Type B pancreatic cell (in vitro differentiated cells): ENCODE measurements around the gene ATCAY. TPM values are rescaled to one million over a fixed set of nuclear protein-coding genes. Genes with fewer than 3 reads are reported as not detected.

ENCODE experiments used
- DNase-seq: peaks from one replicate; pipeline ENCODE4 v3.0.0; 2021; ENCODE audit warnings: mixed read lengths; ENCODE audit not compliant: unreplicated experiment; ENCODE audit errors: extremely low spot score
- H3K27ac Mint-ChIP-seq: 2 replicates; pipeline ENCODE4 v1.8.0; 2021; ENCODE audit warnings: mild to moderate bottlenecking, mixed read lengths
- H3K27me3 Mint-ChIP-seq: 2 replicates; pipeline ENCODE4 v1.8.0; 2021; ENCODE audit warnings: mixed read lengths
- H3K36me3 Mint-ChIP-seq: 2 replicates; pipeline ENCODE4 v1.8.0; 2021; ENCODE audit warnings: mixed read lengths
- H3K4me1 Mint-ChIP-seq: one replicate; pipeline ENCODE4 v1.8.0; 2021; ENCODE audit warnings: mixed read lengths; ENCODE audit not compliant: unreplicated experiment
- H3K4me3 Mint-ChIP-seq: 2 replicates; pipeline ENCODE4 v1.8.0; 2021; ENCODE audit warnings: mild to moderate bottlenecking, mixed read lengths
- H3K9me3 Mint-ChIP-seq: 2 replicates; pipeline ENCODE4 v1.8.0; 2021; ENCODE audit warnings: mixed read lengths
- CTCF ChIP-seq: fragments of 200-600 bp; sonication (generic); conservative IDR thresholded peaks from 2 replicates; pipeline ENCODE4 v1.5.0; 2021; ENCODE audit warnings: antibody characterized with exemption, mild to moderate bottlenecking
- total RNA-seq: library from RNA; stranded (reverse); gene quantifications from 2 replicates; pipeline ENCODE4 v1.2.1, GENCODE V29; 2021; ENCODE audit warnings: low replicate concordance

The ATCAY gene
- total RNA-seq, 1 donor from 2014 or later: 3.3 TPM

GRCh38 chr19:3851254-3852176 is 29.0 kb upstream of the ATCAY start:
- no peaks in the 10 kb centered on the region for H3K27me3 Mint-ChIP-seq

GRCh38 chr19:3852177-3852511 is 28.3 kb upstream of the ATCAY start:
- DNase-seq: no peak
- Mint-ChIP-seq H3K36me3 (peaks cover 3% of the 10 kb centered on the region), H3K4me1 (no peaks in the 10 kb centered on the region), H3K27me3 (no peaks in the 10 kb centered on the region), H3K27ac (no peak overlapping the region), H3K4me3 (no peak overlapping the region), H3K9me3 (peaks cover 3% of the 10 kb centered on the region)
- TF ChIP-seq CTCF: no peak

More at GRCh38 chr19:3851254-3852176, 29.0 kb upstream of the ATCAY start:
- H3K4me3 Mint-ChIP-seq: no peak overlapping the region
- no peak for TF ChIP-seq CTCF
- no peak for DNase-seq
- no peak overlapping the region for H3K27ac Mint-ChIP-seq
- H3K4me1 Mint-ChIP-seq: no peaks in the 10 kb centered on the region
- H3K36me3 Mint-ChIP-seq: peaks cover 3% of the 10 kb centered on the region
- peaks cover 3% of the 10 kb centered on the region for H3K9me3 Mint-ChIP-seq

- Mint-ChIP-seq H3K4me3 (no peak overlapping the region), H3K27ac (no peak overlapping the region), H3K9me3 (peaks cover under 1% of the 10 kb centered on the region), H3K4me1 (no peaks in the 10 kb centered on the region), H3K27me3 (no peaks in the 10 kb centered on the region), H3K36me3 (peaks cover 3% of the 10 kb centered on the region)
- DNase-seq: no peak
- TF ChIP-seq CTCF: peak; percentile 47
These were observed 27.8 kb upstream of the ATCAY start for GRCh38 chr19:3852614-3853254.

- DNase-seq: no peak
- Mint-ChIP-seq H3K27me3 (no peaks in the 10 kb centered on the region), H3K27ac (no peak overlapping the region), H3K4me1 (no peaks in the 10 kb centered on the region), H3K9me3 (no peaks in the 10 kb centered on the region), H3K36me3 (peaks cover 3% of the 10 kb centered on the region), H3K4me3 (no peak overlapping the region)
- no peak for TF ChIP-seq CTCF
These were observed 25.2 kb upstream of the ATCAY start for GRCh38 chr19:3855320-3855719.

GRCh38 chr19:3857449-3858003 is 23.0 kb upstream of the ATCAY start:
- no peaks in the 10 kb centered on the region for H3K9me3 Mint-ChIP-seq
- H3K4me1 Mint-ChIP-seq: no peaks in the 10 kb centered on the region
- H3K36me3 Mint-ChIP-seq: no peaks in the 10 kb centered on the region
- no peak for TF ChIP-seq CTCF
- H3K27ac Mint-ChIP-seq: no peak overlapping the region
- H3K27me3 Mint-ChIP-seq: no peaks in the 10 kb centered on the region
- no peak for DNase-seq
- H3K4me3 Mint-ChIP-seq: no peak overlapping the region
